ENCODE results near the gene SNAI3.

- TF ChIP-seq CTCF (IDR thresholded peaks at IDR 0.05) (no peak), POLR2A (IDR thresholded peaks at IDR 0.05) (no peak), POLR2AphosphoS5 (IDR thresholded peaks at IDR 0.05) (no peak), EP300 (IDR thresholded peaks at IDR 0.05) (no peak)
Measured at GRCh38 chr16:88710556-88710955, 24.2 kb upstream of the SNAI3 start.

Data from gastroesophageal sphincter (tissue), 3 donors.